ENCODE data around the gene TNFRSF9.

TNFRSF9 gene

GRCh38 chr1:7940745-7941436, at the start of gene TNFRSF9:
Gene TNFRSF9, minus strand, starts transcription at chr1:7940839. Its CDS starts 845 bp downstream, at chr1:7939994.
- DNase-seq (ENCODE audit: low read depth in 2 of 2), result peak; percentile 36 to 66
- TF ChIP-seq, protein P1, sequence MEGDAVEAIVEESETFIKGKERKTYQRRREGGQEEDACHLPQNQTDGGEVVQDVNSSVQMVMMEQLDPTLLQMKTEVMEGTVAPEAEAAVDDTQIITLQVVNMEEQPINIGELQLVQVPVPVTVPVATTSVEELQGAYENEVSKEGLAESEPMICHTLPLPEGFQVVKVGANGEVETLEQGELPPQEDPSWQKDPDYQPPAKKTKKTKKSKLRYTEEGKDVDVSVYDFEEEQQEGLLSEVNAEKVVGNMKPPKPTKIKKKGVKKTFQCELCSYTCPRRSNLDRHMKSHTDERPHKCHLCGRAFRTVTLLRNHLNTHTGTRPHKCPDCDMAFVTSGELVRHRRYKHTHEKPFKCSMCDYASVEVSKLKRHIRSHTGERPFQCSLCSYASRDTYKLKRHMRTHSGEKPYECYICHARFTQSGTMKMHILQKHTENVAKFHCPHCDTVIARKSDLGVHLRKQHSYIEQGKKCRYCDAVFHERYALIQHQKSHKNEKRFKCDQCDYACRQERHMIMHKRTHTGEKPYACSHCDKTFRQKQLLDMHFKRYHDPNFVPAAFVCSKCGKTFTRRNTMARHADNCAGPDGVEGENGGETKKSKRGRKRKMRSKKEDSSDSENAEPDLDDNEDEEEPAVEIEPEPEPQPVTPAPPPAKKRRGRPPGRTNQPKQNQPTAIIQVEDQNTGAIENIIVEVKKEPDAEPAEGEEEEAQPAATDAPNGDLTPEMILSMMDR (IDR thresholded peaks at IDR 0.05; ENCODE audit: low read depth, low read length), result no peak
- no peak within 1 kb of the TSS for H3K4me3 ChIP-seq (replicated peaks in 1 of 2; ENCODE audit: low read depth in 2 of 2, low read length in 2 of 2)

DNA sequence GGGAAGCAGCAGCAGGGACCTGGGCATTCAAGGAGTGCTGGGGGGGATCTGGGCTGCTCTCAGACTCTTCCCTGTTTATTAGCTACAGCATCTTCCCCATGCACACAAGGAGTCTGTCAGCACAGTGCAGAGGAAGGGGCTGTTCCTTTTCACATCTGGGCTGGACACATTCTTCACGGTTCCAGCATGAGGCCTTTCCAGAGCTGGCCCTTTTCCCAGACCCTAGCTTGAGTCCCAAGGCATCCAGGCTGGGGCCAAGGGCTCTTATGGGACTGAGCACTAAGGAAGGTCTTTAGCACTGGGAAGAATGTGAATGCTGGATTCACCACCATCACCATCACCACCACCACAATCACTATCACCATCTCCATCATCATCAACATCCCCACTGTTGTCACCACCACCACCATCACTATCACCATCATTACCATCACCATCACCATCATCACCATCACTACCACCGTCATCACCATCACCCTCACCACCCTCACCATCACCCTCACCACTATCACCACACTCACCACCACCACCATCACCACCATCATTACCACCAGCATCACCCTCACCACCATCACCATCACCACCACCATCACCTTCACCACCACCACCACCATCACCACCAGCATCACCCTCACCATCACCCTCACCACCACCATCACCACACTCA, 49.3 kb upstream of the TNFRSF9 start:
- peak in 1 of 2 donors; percentile 75 for DNase-seq (ENCODE audit: low read depth in 2 of 2)
- H3K4me3 ChIP-seq (replicated peaks in 1 of 2; ENCODE audit: low read depth in 2 of 2, low read length in 2 of 2), result no peak overlapping the region
- TF ChIP-seq, protein P1 (IDR thresholded peaks at IDR 0.05; ENCODE audit: low read depth, low read length), result no peak

- DNase-seq (ENCODE audit: low read depth in 2 of 2), result no peak
- TF ChIP-seq, protein P1 (IDR thresholded peaks at IDR 0.05; ENCODE audit: low read depth, low read length), result no peak
- H3K4me3 ChIP-seq (replicated peaks in 1 of 2; ENCODE audit: low read depth in 2 of 2, low read length in 2 of 2), result no peak overlapping the region
Observed at GRCh38 chr1:7988576-7988975, 47.9 kb upstream of the TNFRSF9 start.

DNA sequence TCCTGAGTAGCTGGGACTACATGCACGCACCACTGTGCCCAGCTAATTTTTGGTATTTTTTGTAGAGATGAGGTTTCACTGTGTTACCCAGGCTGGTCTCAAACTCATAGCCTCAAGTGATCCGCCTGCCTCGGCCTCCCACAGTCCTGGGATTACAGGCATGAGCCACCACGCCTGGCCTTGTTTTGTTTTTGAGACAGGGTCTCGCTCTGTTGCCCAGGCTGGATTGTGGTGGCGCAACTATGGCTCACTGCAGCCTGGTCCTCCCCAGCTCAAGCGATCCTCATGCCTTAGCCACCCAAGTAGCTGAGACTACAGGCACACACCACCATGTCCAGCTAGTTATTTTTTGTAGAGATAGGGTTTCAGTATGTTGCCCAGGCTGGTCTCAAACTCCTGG, 46.9 kb upstream of the TNFRSF9 start:
- TF ChIP-seq, protein P1 (IDR thresholded peaks at IDR 0.05; ENCODE audit: low read depth, low read length), result no peak
- H3K4me3 ChIP-seq (replicated peaks in 1 of 2; ENCODE audit: low read depth in 2 of 2, low read length in 2 of 2), result no peak overlapping the region
- DNase-seq (ENCODE audit: low read depth in 2 of 2), result no peak

- DNase-seq (ENCODE audit: low read depth in 2 of 2), result no peak
- no peak overlapping the region for H3K4me3 ChIP-seq (replicated peaks in 1 of 2; ENCODE audit: low read depth in 2 of 2, low read length in 2 of 2)
- TF ChIP-seq, protein P1 (IDR thresholded peaks at IDR 0.05; ENCODE audit: low read depth, low read length), result no peak
Observed at GRCh38 chr1:7985851-7986612, 45.4 kb upstream of the TNFRSF9 start.

DNA sequence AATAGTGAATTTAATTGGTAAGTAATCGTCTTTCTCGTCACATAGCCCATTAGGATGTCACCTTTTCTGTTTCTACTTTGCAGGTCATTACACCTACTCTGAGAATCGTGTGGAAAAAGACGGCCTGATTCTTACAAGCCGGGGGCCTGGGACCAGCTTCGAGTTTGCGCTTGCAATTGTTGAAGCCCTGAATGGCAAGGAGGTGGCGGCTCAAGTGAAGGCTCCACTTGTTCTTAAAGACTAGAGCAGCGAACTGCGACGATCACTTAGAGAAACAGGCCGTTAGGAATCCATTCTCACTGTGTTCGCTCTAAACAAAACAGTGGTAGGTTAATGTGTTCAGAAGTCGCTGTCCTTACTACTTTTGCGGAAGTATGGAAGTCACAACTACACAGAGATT, 44.2 kb upstream of the TNFRSF9 start:
- DNase-seq (ENCODE audit: low read depth in 2 of 2), result no peak
- no peak overlapping the region for H3K4me3 ChIP-seq (replicated peaks in 1 of 2; ENCODE audit: low read depth in 2 of 2, low read length in 2 of 2)
- TF ChIP-seq, protein P1 (IDR thresholded peaks at IDR 0.05; ENCODE audit: low read depth, low read length), result no peak

Data from cardiac fibroblast (primary cell).